Common myeloid progenitor, CD34-positive (primary cell): ENCODE results near the gene NFE2.
A peak's percentile ranks its signal among the peaks of the same experiment; 100 is the strongest.
"Not testable (repeated sequence)": the region's sequence is repeated elsewhere in the genome, so short reads cannot be mapped to it uniquely, and the experiment has no call there.

ENCODE experiments used
- CTCF ChIA-PET: fragments of 350-600 bp; sonication (Branson Sonifier 250); formaldehyde crosslinking; loops from one replicate; lab custom pipeline; 2021; ENCODE audit warnings: antibody characterized with exemption; lab: Charles Lee
- POLR2A ChIA-PET: fragments of 350-600 bp; sonication (Branson Sonifier 250); formaldehyde crosslinking; loops from one replicate; lab custom pipeline; 2021; ENCODE audit warnings: antibody characterized with exemption; lab: Charles Lee
- DNase-seq, 3 donors: peaks; one replicate each; pipeline versions ENCODE4 v3.0.0 to v3.0.0-alpha.2; 2013
- H3K27ac ChIP-seq, 2 experiments: 1 replicate in 1 of 2; 2 replicates in 1 of 2; pipeline ENCODE4 v1.7.0; 2013; ENCODE audit warnings: inconsistent platforms in 2 of 2, low read length in 2 of 2, mild to moderate bottlenecking in 2 of 2, low read depth in 1 of 2, moderate library complexity in 1 of 2; ENCODE audit not compliant: severe bottlenecking in 2 of 2, insufficient read depth in 1 of 2, poor library complexity in 1 of 2
- H3K27me3 ChIP-seq, 5 experiments: replicated peaks in 2 of 5; 1 replicate in 3 of 5; 2 replicates in 2 of 5; pipeline versions ENCODE4 v1.6.1 to v1.7.0; 2013; ENCODE audit warnings: low read length in 4 of 5, mild to moderate bottlenecking in 2 of 5, moderate library complexity in 2 of 5, inconsistent platforms in 1 of 5; ENCODE audit not compliant: insufficient read depth in 5 of 5, control insufficient read depth in 4 of 5
- H3K36me3 ChIP-seq, 4 experiments: 1 replicate in 2 of 4; 2 replicates in 2 of 4; pipeline versions ENCODE4 v1.6.1 to v1.7.0; 2013; ENCODE audit warnings: low read length in 3 of 4, control low read depth in 1 of 4, mild to moderate bottlenecking in 1 of 4; ENCODE audit not compliant: control insufficient read depth in 4 of 4, insufficient read depth in 4 of 4
- H3K4me1 ChIP-seq, 4 experiments: 1 replicate in 3 of 4; 2 replicates in 1 of 4; pipeline versions ENCODE4 v1.6.1 to v1.7.1; 2013; ENCODE audit warnings: low read length in 3 of 4, mild to moderate bottlenecking in 3 of 4, control low read depth in 1 of 4, inconsistent platforms in 1 of 4, moderate library complexity in 1 of 4; ENCODE audit not compliant: control insufficient read depth in 4 of 4, insufficient read depth in 4 of 4; ENCODE audit errors: control extremely low read depth in 1 of 4
- H3K4me3 ChIP-seq, 7 experiments: 1 replicate in 4 of 7; 2 replicates in 3 of 7; pipeline versions ENCODE4 v1.5.1 to v1.7.0; 2013; ENCODE audit warnings: mild to moderate bottlenecking in 7 of 7, low read length in 6 of 7, moderate library complexity in 6 of 7, inconsistent platforms in 2 of 7, low read depth in 2 of 7, control low read depth in 1 of 7; ENCODE audit not compliant: insufficient read depth in 4 of 7, control insufficient read depth in 1 of 7; ENCODE audit errors: extremely low read depth in 1 of 7
- H3K9me3 ChIP-seq, 5 experiments: 1 replicate in 4 of 5; 2 replicates in 1 of 5; pipeline versions ENCODE4 v1.6.1 to v1.7.1; 2013; ENCODE audit warnings: low read length in 4 of 5, mild to moderate bottlenecking in 2 of 5, inconsistent platforms in 1 of 5, low read depth in 1 of 5, moderate library complexity in 1 of 5; ENCODE audit not compliant: control insufficient read depth in 4 of 5, insufficient read depth in 2 of 5; ENCODE audit errors: control extremely low read depth in 1 of 5
- WGBS: methylation state at CpG from one replicate; pipeline ENCODE4 v1.1.5; 2013; ENCODE audit not compliant: insufficient coverage; 5-methylcytosine and 5-hydroxymethylcytosine counted together

Gene NFE2

GRCh38 chr12:54284070-54284780 lies 16.6 kb downstream of the NFE2 start:
- ChIA-PET POLR2A (interaction anchor here (1.8 kb wide), 1 partner anchor 41 kb away, joined by 5 read pairs; the partner anchor contains the start of gene COPZ1), CTCF (interaction anchor here (0.9 to 3.5 kb wide), 14 partner anchors 10 to 95 kb away, joined by 3 to 25 read pairs (median 4); partner anchors contain the start of gene COPZ1)
- DNase-seq, H3K9me3 ChIP-seq, H3K27me3 ChIP-seq: not testable (repeated sequence)
- peaks cover 13 to 70% (median 47%) of the 10 kb centered on the region in 4 experiments for H3K36me3 ChIP-seq
- peaks cover 30 to 74% (median 55%) of the 10 kb centered on the region in 4 experiments for H3K4me1 ChIP-seq
- 29% methylated on average over 1 of the region's 2 CpGs for WGBS
- H3K27ac ChIP-seq = peak overlapping the region in 1 of 2 experiments; percentile 99
- H3K4me3 ChIP-seq = peak overlapping the region in 6 of 7 experiments; percentile 88 to 99 (median 96)

DNA sequence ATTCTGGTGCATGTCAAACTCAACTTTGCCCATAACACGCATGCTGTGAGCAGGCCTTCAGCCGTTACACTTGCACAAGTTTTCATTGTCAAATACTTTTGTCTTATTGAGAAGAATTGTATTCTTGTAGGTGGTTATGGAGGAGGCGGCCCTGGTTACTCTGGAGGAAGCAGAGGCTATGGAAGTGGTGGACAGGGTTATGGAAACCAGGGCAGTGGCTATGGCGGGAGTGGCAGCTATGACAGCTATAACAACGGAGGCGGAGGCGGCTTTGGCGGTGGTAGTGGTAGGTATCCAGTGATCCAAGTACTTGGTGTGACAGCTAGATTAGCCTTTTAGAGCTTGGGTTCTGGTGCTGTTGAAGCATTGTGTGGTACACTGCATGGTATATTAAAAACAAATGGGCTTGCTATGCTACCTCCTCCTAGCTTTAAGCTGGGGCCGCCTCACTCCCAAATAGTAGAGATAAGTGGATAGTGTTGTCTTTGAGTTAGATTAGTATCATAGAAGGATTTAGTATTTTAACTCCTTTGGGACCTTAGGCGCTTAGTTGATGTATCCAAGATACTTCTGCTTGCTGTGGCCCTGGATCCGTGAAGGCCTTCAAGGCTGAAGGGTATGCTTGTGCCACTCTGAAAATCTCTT lies 17.7 kb downstream of the NFE2 start:
- CTCF ChIA-PET = interaction anchor here (0.7 to 2.7 kb wide), 7 partner anchors 11 to 88 kb away, joined by 3 to 25 read pairs (median 4); partner anchors contain the start of gene COPZ1
- 70% methylated on average over 6 of the region's 11 CpGs for WGBS
- Histone ChIP-seq H3K4me3 (peak overlapping the region in 6 of 7 experiments; percentile 88 to 99 (median 96)), H3K27me3 (no peaks in the 10 kb centered on the region), H3K9me3 (no peaks in the 10 kb centered on the region), H3K27ac (peak overlapping the region in 1 of 2 experiments; percentile 99), H3K36me3 (peaks cover 13 to 67% (median 42%) of the 10 kb centered on the region in 4 experiments), H3K4me1 (peaks cover 40 to 75% (median 51%) of the 10 kb centered on the region in 4 experiments)
- DNase-seq = no peak
- POLR2A ChIA-PET = interaction anchor here (1.8 kb wide), 1 partner anchor 42 kb away, joined by 5 read pairs; the partner anchor contains the start of gene COPZ1

- Histone ChIP-seq H3K36me3 (peaks cover 11 to 57% (median 35%) of the 10 kb centered on the region in 4 experiments), H3K4me3 (peak overlapping the region in 6 of 7 experiments; percentile 88 to 99 (median 96)), H3K4me1 (peaks cover 48 to 81% (median 55%) of the 10 kb centered on the region in 4 experiments), H3K27ac (peak overlapping the region; percentile 99)
- ChIA-PET CTCF (interaction anchor here (0.8 to 2.7 kb wide), 6 partner anchors 11 to 97 kb away, joined by 4 to 18 read pairs (median 5); partner anchors contain the start of gene COPZ1), POLR2A (interaction anchor here (0.6 to 3.1 kb wide), 5 partner anchors 11 to 156 kb away, joined by 3 to 18 read pairs (median 5); no protein-coding TSS in a partner anchor)
- WGBS = 0% methylated on average over 1 of the region's 4 CpGs
- DNase-seq, H3K27me3 ChIP-seq, H3K9me3 ChIP-seq: not testable (repeated sequence)
Measured at GRCh38 chr12:54281694-54282093, 19.1 kb downstream of the NFE2 start.

DNA sequence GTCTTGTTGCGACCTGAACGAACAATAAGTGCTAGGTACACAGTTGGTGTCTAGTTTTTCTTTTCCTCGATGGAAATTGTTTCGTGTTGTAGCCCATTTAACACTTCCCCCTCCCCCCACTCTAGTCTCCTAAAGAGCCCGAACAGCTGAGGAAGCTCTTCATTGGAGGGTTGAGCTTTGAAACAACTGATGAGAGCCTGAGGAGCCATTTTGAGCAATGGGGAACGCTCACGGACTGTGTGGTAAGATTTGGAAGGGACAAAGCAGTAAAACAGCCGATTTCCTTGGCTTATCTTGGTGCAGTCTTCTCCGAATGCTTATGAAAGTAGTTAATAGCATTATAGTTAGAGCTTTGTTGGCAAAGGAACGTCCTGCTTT lies 19.6 kb downstream of the NFE2 start:
- ChIA-PET CTCF (interaction anchor here (0.8 to 2.7 kb wide), 6 partner anchors 11 to 98 kb away, joined by 4 to 18 read pairs (median 5); partner anchors contain the start of gene COPZ1), POLR2A (interaction anchor here (0.6 to 3.1 kb wide), 6 partner anchors 12 to 157 kb away, joined by 3 to 18 read pairs (median 6); partner anchors contain the start of gene COPZ1)
- WGBS = 0% methylated on average over 5 of the region's 10 CpGs
- H3K9me3 ChIP-seq, DNase-seq, H3K27me3 ChIP-seq: not testable (repeated sequence)
- peak overlapping the region; percentile 46 to 99 (median 96) for H3K4me3 ChIP-seq
- peaks cover 14 to 56% (median 33%) of the 10 kb centered on the region in 4 experiments for H3K36me3 ChIP-seq
- H3K4me1 ChIP-seq = peaks cover 45 to 81% (median 57%) of the 10 kb centered on the region in 4 experiments
- H3K27ac ChIP-seq = peak overlapping the region; percentile 99

DNA sequence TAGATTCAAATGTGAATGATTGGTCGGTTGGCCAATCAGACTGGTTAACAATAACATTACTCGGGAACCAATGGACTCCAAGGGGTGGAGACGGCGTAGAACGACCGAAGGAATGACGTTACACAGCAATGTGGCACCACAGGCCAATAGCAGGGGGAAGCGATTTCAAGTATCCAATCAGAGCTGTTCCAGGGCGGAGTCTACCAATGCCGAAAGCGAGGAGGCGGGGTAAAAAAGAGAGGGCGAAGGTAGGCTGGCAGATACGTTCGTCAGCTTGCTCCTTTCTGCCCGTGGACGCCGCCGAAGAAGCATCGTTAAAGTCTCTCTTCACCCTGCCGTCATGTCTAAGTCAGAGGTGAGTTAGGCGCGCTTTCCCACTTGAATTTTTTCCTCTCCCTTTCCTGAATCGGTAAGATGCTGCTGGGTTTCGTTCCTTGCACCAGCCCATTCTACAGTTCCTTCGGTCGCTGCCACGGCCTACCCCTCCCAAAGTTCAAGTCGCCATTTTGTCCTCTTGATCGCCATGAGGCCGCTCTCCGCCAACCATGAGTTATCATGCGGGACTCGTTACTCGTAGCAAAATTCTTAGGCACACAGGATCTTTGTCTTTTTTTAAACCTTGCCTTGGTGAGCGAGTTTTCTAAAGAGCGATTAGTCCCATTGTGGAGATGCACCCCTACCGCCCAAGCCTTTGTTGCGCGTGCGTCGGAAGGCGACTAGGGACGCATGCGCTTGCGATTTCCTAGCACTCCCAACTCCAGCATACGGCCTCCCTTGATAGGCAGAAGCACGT lies 20.2 kb downstream of the NFE2 start, which contains the start of gene HNRNPA1:
Gene HNRNPA1, plus strand, starts transcription at position 259 of the 793 bp plus-strand sequence. Its CDS starts 82 bp downstream, at position 341.
- H3K9me3 ChIP-seq = no peaks in the 10 kb centered on the region
- H3K4me1 ChIP-seq = peaks cover 40 to 76% (median 53%) of the 10 kb centered on the region in 4 experiments
- H3K4me3 ChIP-seq = peak within 1 kb of the TSS; percentile 71 to 99 (median 96)
- WGBS = under 1% methylated on average over 46 of the region's 48 CpGs
- peaks cover 9 to 51% (median 30%) of the 10 kb centered on the region in 4 experiments for H3K36me3 ChIP-seq
- peak; percentile 100 for DNase-seq
- ChIA-PET CTCF (interaction anchor here (0.8 to 2.7 kb wide), 9 partner anchors 10 to 99 kb away, joined by 4 to 18 read pairs (median 5); partner anchors contain the start of gene COPZ1), POLR2A (interaction anchor here (0.6 to 3.1 kb wide), 21 partner anchors 9 to 1458 kb away, joined by 3 to 18 read pairs (median 4); partner anchors contain the start of genes COPZ1 and NFE2)
- peak within 1 kb of the TSS; percentile 99 for H3K27ac ChIP-seq
- no peaks in the 10 kb centered on the region for H3K27me3 ChIP-seq
